Right atrium auricular region (tissue), 2 donors: Measurements from ENCODE around the gene TRMU. TPM values are rescaled to one million over a fixed set of nuclear protein-coding genes. Genes with fewer than 3 reads are reported as not detected.

ENCODE experiments used
- DNase-seq: peaks from one replicate; pipeline ENCODE4 v3.0.0-alpha.2; 2019; ENCODE audit warnings: low spot score
- H3K27ac ChIP-seq, 2 donors: fragments of 200-600 bp; sonication (generic); 1 replicate in 1 of 2; 2 replicates in 1 of 2; pipeline ENCODE4 v1.5.1; 2016 to 2019
- H3K27me3 ChIP-seq, 2 donors: fragments of 200-600 bp; sonication (generic); one replicate each; pipeline versions ENCODE4 v1.5.1 to v1.6.0; 2017 to 2019
- H3K36me3 ChIP-seq: fragments of 200-600 bp; sonication (generic); one replicate; pipeline ENCODE4 v1.5.1; 2016
- H3K4me1 ChIP-seq, 2 donors: fragments of 200-600 bp; sonication (generic); one replicate each; pipeline versions ENCODE4 v1.5.1 to v1.6.0; 2017 to 2019
- H3K4me3 ChIP-seq, 2 donors: fragments of 200-600 bp; sonication (generic); 1 replicate in 1 of 2; 2 replicates in 1 of 2; pipeline ENCODE4 v1.5.1; 2017 to 2019; ENCODE audit warnings: mild to moderate bottlenecking in 1 of 2, moderate library complexity in 1 of 2
- H3K9me3 ChIP-seq, 2 donors: fragments of 200-600 bp; sonication (generic); one replicate each; pipeline ENCODE4 v1.5.1; 2019
- CTCF ChIP-seq, 2 donors: fragments of 200-600 bp; sonication (generic); IDR thresholded peaks; one replicate each; pipeline ENCODE4 v1.5.1; 2019; ENCODE audit warnings: antibody characterized with exemption in 2 of 2
- total RNA-seq, 2 donors: library from RNA; depleted of rRNA; stranded (reverse); fragments of >200 nt; gene quantifications; one replicate each; pipeline ENCODE4 v1.1.0, GENCODE V29; 2016

The TRMU gene
- total RNA-seq, 2 donors from 2014 or later = 22.2 to 22.4 TPM

GRCh38 chr22:46370584-46371291 lies 35.2 kb downstream of the TRMU start:
- no peak overlapping the region for H3K27ac ChIP-seq
- no peak for TF ChIP-seq CTCF (IDR thresholded peaks at IDR 0.05)
- no peak overlapping the region for H3K4me3 ChIP-seq
- DNase-seq = no peak
- no peaks in the 10 kb centered on the region for H3K4me1 ChIP-seq
- H3K9me3 ChIP-seq = peaks cover 0 to 2% of the 10 kb centered on the region in 2 donors
- no peaks in the 10 kb centered on the region for H3K36me3 ChIP-seq
- H3K27me3 ChIP-seq = no peaks in the 10 kb centered on the region

- Histone ChIP-seq H3K4me3 (no peak overlapping the region), H3K36me3 (no peaks in the 10 kb centered on the region), H3K4me1 (no peaks in the 10 kb centered on the region), H3K9me3 (peaks cover 0 to 9% of the 10 kb centered on the region in 2 donors), H3K27ac (no peak overlapping the region), H3K27me3 (no peaks in the 10 kb centered on the region)
- no peak for DNase-seq
- TF ChIP-seq CTCF (IDR thresholded peaks at IDR 0.05) = no peak
Observed at GRCh38 chr22:46371623-46372226, 36.2 kb downstream of the TRMU start.

DNA sequence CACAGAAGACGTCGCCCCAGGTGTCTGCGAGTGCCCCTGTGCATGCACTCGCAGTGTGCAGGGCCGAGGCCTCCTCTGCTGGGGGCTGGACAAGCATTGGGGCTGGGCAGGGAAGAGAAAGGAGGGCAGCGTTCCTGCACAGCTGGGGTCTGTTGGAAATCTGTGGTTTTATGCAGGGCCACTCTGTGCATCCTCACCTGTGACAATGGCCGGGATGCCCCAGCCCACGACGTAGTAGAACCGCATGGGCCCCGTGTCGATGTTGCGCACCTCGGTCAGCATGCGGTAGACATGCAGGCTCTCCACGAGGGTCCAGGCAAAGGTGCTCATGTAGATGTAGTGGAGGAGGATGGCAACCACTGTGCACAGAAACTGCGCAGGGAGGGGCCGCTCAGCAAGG lies 37.2 kb downstream of the TRMU start:
- Histone ChIP-seq H3K27me3 (no peaks in the 10 kb centered on the region), H3K4me3 (no peak overlapping the region), H3K36me3 (no peaks in the 10 kb centered on the region), H3K9me3 (peaks cover 0 to 9% of the 10 kb centered on the region in 2 donors), H3K27ac (no peak overlapping the region), H3K4me1 (peaks cover 0 to 5% of the 10 kb centered on the region in 2 donors)
- no peak for TF ChIP-seq CTCF (IDR thresholded peaks at IDR 0.05)
- no peak for DNase-seq

DNA sequence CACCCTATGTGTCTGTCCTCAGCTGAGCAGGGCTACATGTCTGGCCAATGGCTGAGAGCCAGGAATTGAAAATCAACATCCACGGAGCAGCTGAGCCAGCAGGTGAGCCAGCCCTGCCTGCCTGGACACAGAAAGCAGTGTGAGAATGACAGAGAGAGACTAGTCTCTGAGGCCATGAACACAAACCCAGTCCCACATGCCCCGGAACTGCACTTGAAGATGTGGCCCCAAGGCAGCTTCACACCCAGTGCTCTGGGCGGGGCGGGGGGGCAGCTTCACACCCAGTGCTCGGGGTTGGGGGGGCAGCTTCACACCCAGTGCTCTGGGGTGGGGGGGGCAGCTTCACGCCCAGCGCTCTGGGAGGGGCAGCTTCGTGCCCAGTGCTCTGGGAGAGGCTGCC lies 37.6 kb downstream of the TRMU start:
- Histone ChIP-seq H3K4me1 (peaks cover 0 to 7% of the 10 kb centered on the region in 2 donors), H3K27me3 (no peaks in the 10 kb centered on the region), H3K36me3 (no peaks in the 10 kb centered on the region), H3K27ac (no peak overlapping the region), H3K4me3 (no peak overlapping the region), H3K9me3 (peaks cover 0 to 9% of the 10 kb centered on the region in 2 donors)
- TF ChIP-seq CTCF (IDR thresholded peaks at IDR 0.05) = no peak
- DNase-seq = no peak

- Histone ChIP-seq H3K9me3 (peaks cover 0 to 9% of the 10 kb centered on the region in 2 donors), H3K36me3 (no peaks in the 10 kb centered on the region), H3K27me3 (no peaks in the 10 kb centered on the region), H3K4me1 (peaks cover 0 to 7% of the 10 kb centered on the region in 2 donors), H3K4me3 (no peak overlapping the region), H3K27ac (no peak overlapping the region)
- no peak for TF ChIP-seq CTCF (IDR thresholded peaks at IDR 0.05)
- DNase-seq = no peak
Observed at GRCh38 chr22:46373921-46374662, 38.6 kb downstream of the TRMU start.
